HG03354 (cell line): ENCODE measurements around the gene LARP6.
"Not testable (repeated sequence)": the region's sequence is repeated elsewhere in the genome, so short reads cannot be mapped to it uniquely, and the experiment has no call there.

Source experiments
- ATAC-seq: cut with Tn5 transposase; IDR thresholded peaks from one replicate; pipeline ENCODE4 v1.9.1; 2021; ENCODE audit warnings: mild to moderate bottlenecking; ENCODE audit not compliant: unreplicated experiment, poor library complexity, severe bottlenecking

Gene LARP6

GRCh38 chr15:70833422-70833821 is 20.5 kb downstream of the LARP6 start:
- no peak for ATAC-seq

GRCh38 chr15:70832176-70832575 is 21.8 kb downstream of the LARP6 start:
- no peak for ATAC-seq

GRCh38 chr15:70831094-70831911 is 22.7 kb downstream of the LARP6 start:
- no peak for ATAC-seq

GRCh38 chr15:70830615-70831014 is 23.3 kb downstream of the LARP6 start:
- ATAC-seq: no peak

GRCh38 chr15:70829371-70830166 is 24.4 kb downstream of the LARP6 start:
- ATAC-seq: no peak

- no peak for ATAC-seq
Measured at GRCh38 chr15:70827721-70828120, 26.2 kb downstream of the LARP6 start.

- no peak for ATAC-seq
Measured at GRCh38 chr15:70826634-70827033, 27.3 kb downstream of the LARP6 start.

- no peak for ATAC-seq
Measured at GRCh38 chr15:70825841-70826240, 28.1 kb downstream of the LARP6 start.

- ATAC-seq: no peak
Measured at GRCh38 chr15:70823196-70823595, 30.8 kb downstream of the LARP6 start.

GRCh38 chr15:70820214-70820613 is 33.7 kb downstream of the LARP6 start:
- ATAC-seq: no peak

- no peak for ATAC-seq
Measured at GRCh38 chr15:70818580-70818979, 35.4 kb downstream of the LARP6 start.

GRCh38 chr15:70817266-70817665 is 36.7 kb downstream of the LARP6 start:
- ATAC-seq: no peak

- no peak for ATAC-seq
Measured at GRCh38 chr15:70815604-70816003, 38.4 kb downstream of the LARP6 start.

GRCh38 chr15:70815011-70815410 is 38.9 kb downstream of the LARP6 start:
- ATAC-seq: not testable (repeated sequence)

GRCh38 chr15:70812827-70813364 is 41.1 kb downstream of the LARP6 start:
- ATAC-seq: no peak

- ATAC-seq: no peak
Measured at GRCh38 chr15:70810916-70811578, 42.9 kb downstream of the LARP6 start.

- ATAC-seq: no peak
Measured at GRCh38 chr15:70806992-70807712, 46.8 kb downstream of the LARP6 start.

- ATAC-seq: not testable (repeated sequence)
Measured at GRCh38 chr15:70804388-70804787, 49.6 kb downstream of the LARP6 start.

- no peak for ATAC-seq
Measured at GRCh38 chr15:70802629-70803028, 51.3 kb downstream of the LARP6 start.

- ATAC-seq: no peak
Measured at GRCh38 chr15:70801109-70801508, 52.8 kb downstream of the LARP6 start.
